Left ventricle myocardium inferior (tissue), 1 donor: ENCODE data around the gene ZNF181. TPM values are rescaled to one million over a fixed set of nuclear protein-coding genes. Genes with fewer than 3 reads are reported as not detected.

Experiments
- DNase-seq: peaks from one replicate; pipeline ENCODE4 v3.0.0-alpha.2; 2020
- H3K27ac ChIP-seq: fragments of 200-600 bp; replicated peaks from 2 replicates; pipeline ENCODE4 v1.8.0; 2021
- H3K27me3 ChIP-seq: fragments of 200-600 bp; 2 replicates; pipeline ENCODE4 v1.8.0; 2021; ENCODE audit warnings: low read depth
- H3K36me3 ChIP-seq: fragments of 200-600 bp; 2 replicates; pipeline ENCODE4 v1.8.0; 2021
- H3K4me1 ChIP-seq: fragments of 200-600 bp; 2 replicates; pipeline ENCODE4 v1.8.0; 2021
- H3K4me3 ChIP-seq: fragments of 200-600 bp; 2 replicates; pipeline ENCODE4 v1.8.0; 2021; ENCODE audit warnings: mild to moderate bottlenecking, moderate library complexity
- H3K9me3 ChIP-seq: fragments of 200-600 bp; replicated peaks from 2 replicates; pipeline ENCODE4 v1.8.0; 2021
- intact Hi-C: fragments of 100-400 bp; cut with micrococcal nuclease; formaldehyde crosslinking; loops from one replicate; pipeline ENCODE4 v1.11.0; 2022
- total RNA-seq: library from RNA; stranded (reverse); fragmentation: NEBNext Ultra II Directional; extraction: Animal tissue kit (Norgen Biotek cat#: 25700); gene quantifications from one replicate; pipeline ENCODE4 v1.2.1, GENCODE V29; 2021
- TF ChIP-seq, protein P1 (sequence below): fragments of 200-600 bp; IDR thresholded peaks from 2 replicates; pipeline ENCODE4 v1.8.0; 2021; ENCODE audit warnings: antibody characterized with exemption, mild to moderate bottlenecking, borderline replicate concordance
- donor health status: DM: no; HTN: yes; CAD: no; lungs with severe emphysema.

Gene ZNF181
- total RNA-seq, 1 donor from 2014 or later: 23.3 TPM

GRCh38 chr19:34774857-34775256 lies 40.8 kb downstream of the ZNF181 start:
- peaks cover 4% of the 10 kb centered on the region for H3K27me3 ChIP-seq
- H3K9me3 ChIP-seq: peaks cover 11% of the 10 kb centered on the region
- no peak for DNase-seq
- H3K4me3 ChIP-seq: no peak overlapping the region
- no peak overlapping the region for H3K27ac ChIP-seq
- peaks cover 21% of the 10 kb centered on the region for H3K4me1 ChIP-seq
- H3K36me3 ChIP-seq: no peaks in the 10 kb centered on the region
- intact Hi-C loops: no loop called here
- TF ChIP-seq, protein P1, sequence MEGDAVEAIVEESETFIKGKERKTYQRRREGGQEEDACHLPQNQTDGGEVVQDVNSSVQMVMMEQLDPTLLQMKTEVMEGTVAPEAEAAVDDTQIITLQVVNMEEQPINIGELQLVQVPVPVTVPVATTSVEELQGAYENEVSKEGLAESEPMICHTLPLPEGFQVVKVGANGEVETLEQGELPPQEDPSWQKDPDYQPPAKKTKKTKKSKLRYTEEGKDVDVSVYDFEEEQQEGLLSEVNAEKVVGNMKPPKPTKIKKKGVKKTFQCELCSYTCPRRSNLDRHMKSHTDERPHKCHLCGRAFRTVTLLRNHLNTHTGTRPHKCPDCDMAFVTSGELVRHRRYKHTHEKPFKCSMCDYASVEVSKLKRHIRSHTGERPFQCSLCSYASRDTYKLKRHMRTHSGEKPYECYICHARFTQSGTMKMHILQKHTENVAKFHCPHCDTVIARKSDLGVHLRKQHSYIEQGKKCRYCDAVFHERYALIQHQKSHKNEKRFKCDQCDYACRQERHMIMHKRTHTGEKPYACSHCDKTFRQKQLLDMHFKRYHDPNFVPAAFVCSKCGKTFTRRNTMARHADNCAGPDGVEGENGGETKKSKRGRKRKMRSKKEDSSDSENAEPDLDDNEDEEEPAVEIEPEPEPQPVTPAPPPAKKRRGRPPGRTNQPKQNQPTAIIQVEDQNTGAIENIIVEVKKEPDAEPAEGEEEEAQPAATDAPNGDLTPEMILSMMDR: no peak

- Histone ChIP-seq H3K36me3 (no peaks in the 10 kb centered on the region), H3K4me1 (peaks cover 2% of the 10 kb centered on the region), H3K27me3 (peaks cover 19% of the 10 kb centered on the region), H3K9me3 (peaks cover 11% of the 10 kb centered on the region), H3K4me3 (no peak overlapping the region), H3K27ac (no peak overlapping the region)
- intact Hi-C loops: no loop called here
- no peak for DNase-seq
- TF ChIP-seq, protein P1: no peak
Measured at GRCh38 chr19:34778342-34778741, 44.3 kb downstream of the ZNF181 start.

GRCh38 chr19:34779652-34780051 lies 45.6 kb downstream of the ZNF181 start:
- peaks cover 31% of the 10 kb centered on the region for H3K27me3 ChIP-seq
- intact Hi-C loops: no loop called here
- TF ChIP-seq, protein P1: no peak

DNA sequence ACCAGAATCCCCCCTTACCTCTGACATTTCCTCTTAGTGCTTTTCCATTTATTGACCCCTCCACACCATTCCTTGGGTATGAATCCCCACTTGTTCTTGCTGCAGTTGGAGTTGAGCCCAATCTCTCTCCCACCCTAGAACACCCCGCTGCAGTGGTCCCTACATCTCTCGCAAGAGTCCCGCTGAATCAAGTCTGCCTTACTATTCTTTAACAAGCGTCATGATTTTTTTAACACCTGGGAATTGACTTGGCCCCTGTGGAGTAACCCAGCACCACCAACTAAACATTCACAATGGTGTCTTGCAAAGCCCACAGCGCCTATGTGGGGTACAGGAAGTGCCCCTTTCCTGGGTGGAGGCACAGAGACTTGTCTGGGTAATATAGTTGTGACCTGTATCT lies 52.2 kb downstream of the ZNF181 start:
- H3K36me3 ChIP-seq: no peaks in the 10 kb centered on the region
- H3K9me3 ChIP-seq: no peaks in the 10 kb centered on the region
- no peaks in the 10 kb centered on the region for H3K4me1 ChIP-seq
- H3K27me3 ChIP-seq: peaks cover 58% of the 10 kb centered on the region
- DNase-seq: no peak
- intact Hi-C loops: no loop called here
- TF ChIP-seq, protein P1: no peak
- H3K4me3 ChIP-seq: no peak overlapping the region
- H3K27ac ChIP-seq: no peak overlapping the region

More at GRCh38 chr19:34779652-34780051, 45.6 kb downstream of the ZNF181 start:
- H3K4me3 ChIP-seq: no peak overlapping the region
- H3K9me3 ChIP-seq: peaks cover 11% of the 10 kb centered on the region
- no peaks in the 10 kb centered on the region for H3K36me3 ChIP-seq
- no peak overlapping the region for H3K27ac ChIP-seq
- no peaks in the 10 kb centered on the region for H3K4me1 ChIP-seq
- DNase-seq: no peak

DNA sequence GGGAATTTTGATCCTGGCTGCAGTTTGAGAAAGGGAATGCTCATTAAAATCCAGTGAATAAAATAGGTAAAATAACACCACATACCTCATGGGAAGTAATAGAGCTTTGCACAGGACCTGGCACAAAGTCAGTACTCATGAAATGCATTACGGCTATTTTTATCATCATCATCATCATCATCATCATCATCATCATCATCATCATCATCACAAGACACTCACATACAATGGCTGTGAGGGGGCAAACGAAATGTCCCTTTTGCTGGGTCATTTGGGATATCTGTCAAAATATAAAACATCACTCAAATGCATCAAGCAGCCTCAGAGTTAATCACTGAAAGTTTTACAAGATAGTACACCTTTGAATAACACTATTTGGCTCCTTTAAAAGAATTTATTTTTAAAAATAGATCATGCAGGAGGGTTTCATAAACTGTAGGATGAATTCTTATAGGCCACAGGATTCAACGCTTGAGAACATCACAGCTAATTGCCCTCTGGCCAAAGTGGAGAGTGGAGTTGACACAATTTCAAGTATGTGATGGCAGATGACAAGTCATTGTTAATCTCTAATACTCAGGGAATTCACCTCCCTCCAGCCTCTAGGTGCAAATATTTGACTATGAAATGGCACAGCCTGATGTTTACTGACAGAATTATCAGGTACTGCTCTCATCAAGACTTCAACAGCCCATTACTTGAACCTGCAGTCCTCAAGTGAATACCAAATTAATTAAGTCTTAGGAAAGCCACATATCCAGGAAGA lies 53.2 kb downstream of the ZNF181 start:
- no peak overlapping the region for H3K27ac ChIP-seq
- TF ChIP-seq, protein P1: no peak
- no peaks in the 10 kb centered on the region for H3K4me1 ChIP-seq
- intact Hi-C loops: no loop called here
- no peaks in the 10 kb centered on the region for H3K9me3 ChIP-seq
- H3K27me3 ChIP-seq: peaks cover 63% of the 10 kb centered on the region
- H3K36me3 ChIP-seq: no peaks in the 10 kb centered on the region
- no peak for DNase-seq
- no peak overlapping the region for H3K4me3 ChIP-seq
